A673 (cell line): ENCODE data around the gene DMXL2. TPM values are rescaled to one million over a fixed set of nuclear protein-coding genes. Genes with fewer than 3 reads are reported as not detected.

Source experiments
- BruUV-seq: library from RNA; stranded (reverse); fragments of 400-500 nt; replicated peaks from 2 replicates; lab custom pipeline; 2021; lab: Mats Ljungman, UMichigan
- CTCF ChIA-PET: fragments of 300-600 bp; sonication (Branson Sonifier 250); formaldehyde crosslinking; loops from one replicate; lab custom pipeline; 2022; ENCODE audit warnings: antibody characterized with exemption; lab: Charles Lee
- POLR2A ChIA-PET: fragments of 300-600 bp; sonication (Branson Sonifier 250); formaldehyde crosslinking; loops from one replicate; lab custom pipeline; 2022; ENCODE audit warnings: antibody characterized with exemption; ENCODE audit not compliant: low non-redundant PET; lab: Charles Lee
- DNase-seq: peaks from one replicate; pipeline ENCODE4 v3.0.0-alpha.2; 2015; ENCODE audit warnings: low spot score
- H3K27ac ChIP-seq: fragments of 200-600 bp; sonication (generic); 2 replicates; pipeline ENCODE4 v1.5.1; 2016; ENCODE audit warnings: mixed run types, low read depth, mild to moderate bottlenecking, mixed read lengths, antibody characterized with exemption, low read length; ENCODE audit not compliant: poor library complexity, severe bottlenecking
- H3K27me3 ChIP-seq: fragments of 200-600 bp; sonication (generic); replicated peaks from 2 replicates; pipeline ENCODE4 v1.6.1; 2017; ENCODE audit warnings: mixed run types, low read depth, mild to moderate bottlenecking, mixed read lengths, antibody characterized with exemption, low read length; ENCODE audit not compliant: insufficient read depth, poor library complexity
- H3K36me3 ChIP-seq: fragments of 200-600 bp; sonication (generic); 2 replicates; pipeline ENCODE4 v1.6.1; 2016; ENCODE audit warnings: mixed run types, mild to moderate bottlenecking, mixed read lengths, antibody characterized with exemption, low read length; ENCODE audit not compliant: insufficient read depth, poor library complexity, severe bottlenecking
- H3K4me1 ChIP-seq: fragments of 200-600 bp; sonication (generic); 2 replicates; pipeline ENCODE4 v1.6.1; 2017; ENCODE audit warnings: mixed run types, mild to moderate bottlenecking, mixed read lengths, antibody characterized with exemption, low read length; ENCODE audit not compliant: insufficient read depth, poor library complexity, severe bottlenecking
- H3K4me3 ChIP-seq: fragments of 200-600 bp; sonication (generic); 2 replicates; pipeline ENCODE4 v1.5.1; 2016; ENCODE audit warnings: low read depth, mixed run types, mild to moderate bottlenecking, mixed read lengths, low read length; ENCODE audit not compliant: poor library complexity, severe bottlenecking
- H3K9me3 ChIP-seq: fragments of 200-600 bp; sonication (generic); 2 replicates; pipeline ENCODE4 v1.6.1; 2016; ENCODE audit warnings: mixed run types, low read depth, mild to moderate bottlenecking, mixed read lengths, antibody characterized with exemption, low read length; ENCODE audit not compliant: poor library complexity, severe bottlenecking
- CTCF ChIP-seq: fragments of 300-800, 200-600 bp; sonication (generic); conservative IDR thresholded peaks from 2 replicates; pipeline ENCODE4 v1.5.1; 2017; ENCODE audit warnings: low read depth, mild to moderate bottlenecking, antibody characterized with exemption, low read length, moderate library complexity, mixed read lengths
- EZH2 ChIP-seq: fragments of 200-600 bp; sonication (generic); IDR thresholded peaks from 2 replicates; pipeline ENCODE4 v1.6.1; 2017; ENCODE audit warnings: borderline replicate concordance, low read depth, mild to moderate bottlenecking, mixed read lengths, antibody characterized with exemption, low read length; ENCODE audit not compliant: poor library complexity, severe bottlenecking
- intact Hi-C: fragments of 100-400 bp; cut with micrococcal nuclease; formaldehyde crosslinking; loops from one replicate; pipeline ENCODE4 v1.10.0; 2022; ENCODE audit not compliant: unreplicated experiment
- total RNA-seq: library from RNA; stranded (reverse); gene quantifications from 2 replicates; pipeline ENCODE4 v1.2.3, GENCODE V29; 2021

Gene DMXL2
- total RNA-seq, 1 experiment from 2014 or later: 23.2 TPM

- H3K27me3 ChIP-seq: no peaks in the 10 kb centered on the region
- intact Hi-C loops: loop anchor here (1.0 to 10.0 kb wide), 3 partner anchors 96 to 335 kb away; no protein-coding TSS in a partner anchor
Observed at GRCh38 chr15:51499379-51499976, 123.1 kb downstream of the DMXL2 start.

GRCh38 chr15:51497806-51498205 lies 124.8 kb downstream of the DMXL2 start:
- no peaks in the 10 kb centered on the region for H3K9me3 ChIP-seq
- no peaks in the 10 kb centered on the region for H3K27me3 ChIP-seq
- ChIA-PET POLR2A (no interaction called here), CTCF (no interaction called here)
- H3K4me3 ChIP-seq: no peak overlapping the region
- intact Hi-C loops: loop anchor here (10.0 kb wide), 1 partner anchor 333 kb away; no protein-coding TSS in a partner anchor
- no peaks in the 10 kb centered on the region for H3K36me3 ChIP-seq
- TF ChIP-seq EZH2 (no peak), CTCF (no peak)
- peak; percentile 39 for DNase-seq
- no peak overlapping the region for H3K27ac ChIP-seq
- no peaks in the 10 kb centered on the region for H3K4me1 ChIP-seq
- BruUV-seq: no TSS peak

More at GRCh38 chr15:51499379-51499976, 123.1 kb downstream of the DMXL2 start:
- DNase-seq: peak; percentile 70
- no peak overlapping the region for H3K27ac ChIP-seq
- no peak overlapping the region for H3K4me3 ChIP-seq
- no peaks in the 10 kb centered on the region for H3K36me3 ChIP-seq
- BruUV-seq: no TSS peak
- TF ChIP-seq CTCF (peak; percentile 77), EZH2 (no peak)
- POLR2A ChIA-PET: no interaction called here
- H3K9me3 ChIP-seq: no peaks in the 10 kb centered on the region
- H3K4me1 ChIP-seq: no peaks in the 10 kb centered on the region
- CTCF ChIA-PET: interaction anchor here (1.0 to 1.1 kb wide), 3 partner anchors 98 to 336 kb away, joined by 3 to 6 read pairs (median 4); no protein-coding TSS in a partner anchor

GRCh38 chr15:51496246-51496645 lies 126.3 kb downstream of the DMXL2 start:
- Histone ChIP-seq H3K9me3 (no peaks in the 10 kb centered on the region), H3K27me3 (no peaks in the 10 kb centered on the region), H3K36me3 (no peaks in the 10 kb centered on the region), H3K27ac (no peak overlapping the region), H3K4me1 (no peaks in the 10 kb centered on the region), H3K4me3 (no peak overlapping the region)
- no TSS peak for BruUV-seq
- DNase-seq: no peak
- intact Hi-C loops: loop anchor here (10.0 kb wide), 1 partner anchor 331 kb away; no protein-coding TSS in a partner anchor
- CTCF ChIA-PET: no interaction called here
- POLR2A ChIA-PET: no interaction called here
- TF ChIP-seq CTCF (no peak), EZH2 (no peak)
